Neural progenitor cell (in vitro differentiated cells): ENCODE data around the gene SCN8A. TPM values are rescaled to one million over a fixed set of nuclear protein-coding genes. Genes with fewer than 3 reads are reported as not detected.

Experiments used
- DNase-seq: peaks from one replicate; pipeline ENCODE4 v3.0.0-alpha.2; 2016; ENCODE audit warnings: low spot score
- H2AFZ ChIP-seq: fragments of 200-600 bp; sonication (generic); replicated peaks from 2 replicates; pipeline ENCODE4 v1.6.1; 2016; ENCODE audit warnings: antibody characterized with exemption
- H3F3A ChIP-seq: fragments of 200-600 bp; sonication (generic); 2 replicates; pipeline ENCODE4 v1.6.1; 2016; ENCODE audit warnings: antibody characterized with exemption, low read depth
- H3K27ac ChIP-seq: fragments of 200-600 bp; sonication (generic); 2 replicates; pipeline ENCODE4 v1.5.1; 2016; ENCODE audit warnings: mild to moderate bottlenecking
- H3K27me3 ChIP-seq: fragments of 200-600 bp; sonication (generic); 2 replicates; pipeline ENCODE4 v1.6.1; 2016; ENCODE audit warnings: mild to moderate bottlenecking, moderate library complexity
- H3K36me3 ChIP-seq: fragments of 200-600 bp; sonication (generic); 2 replicates; pipeline ENCODE4 v1.5.1; 2016
- H3K4me1 ChIP-seq: fragments of 200-600 bp; sonication (generic); 2 replicates; pipeline ENCODE4 v1.6.1; 2016; ENCODE audit warnings: mixed run types
- H3K4me2 ChIP-seq: fragments of 200-600 bp; sonication (generic); 2 replicates; pipeline ENCODE4 v1.6.1; 2016
- H3K4me3 ChIP-seq: fragments of 200-600 bp; sonication (generic); 2 replicates; pipeline ENCODE4 v1.5.1; 2016
- H3K79me2 ChIP-seq: fragments of 200-600 bp; sonication (generic); 2 replicates; pipeline ENCODE4 v1.6.1; 2016; ENCODE audit warnings: low read depth
- H3K9ac ChIP-seq: fragments of 200-600 bp; sonication (generic); 2 replicates; pipeline ENCODE4 v1.6.1; 2016
- H3K9me3 ChIP-seq: fragments of 200-600 bp; sonication (generic); 2 replicates; pipeline ENCODE4 v1.5.1; 2016; ENCODE audit warnings: low read depth
- H4K20me1 ChIP-seq: fragments of 200-600 bp; sonication (generic); 2 replicates; pipeline ENCODE4 v1.6.1; 2016; ENCODE audit warnings: low read depth
- H3K27ac Mint-ChIP-seq: 3 replicates; pipeline ENCODE4 v1.8.0; 2021; ENCODE audit warnings: mixed read lengths
- H3K27me3 Mint-ChIP-seq: 2 replicates; pipeline ENCODE4 v1.8.0; 2022; ENCODE audit warnings: low read depth, mild to moderate bottlenecking, inconsistent platforms, moderate library complexity, mixed read lengths; ENCODE audit not compliant: insufficient read depth
- H3K36me3 Mint-ChIP-seq: 3 replicates; pipeline ENCODE4 v1.8.0; 2021; ENCODE audit warnings: mixed read lengths
- H3K4me1 Mint-ChIP-seq: 3 replicates; pipeline ENCODE4 v1.8.0; 2021; ENCODE audit warnings: mixed read lengths
- H3K4me3 Mint-ChIP-seq: 3 replicates; pipeline ENCODE4 v1.8.0; 2021; ENCODE audit warnings: mild to moderate bottlenecking, moderate library complexity, mixed read lengths
- H3K9me3 Mint-ChIP-seq: 3 replicates; pipeline ENCODE4 v1.8.0; 2020; ENCODE audit warnings: mixed read lengths
- EZH2 ChIP-seq: fragments of 200-600 bp; sonication (generic); IDR thresholded peaks from 2 replicates; pipeline ENCODE4 v1.6.1; 2017; ENCODE audit warnings: antibody characterized with exemption, mild to moderate bottlenecking, moderate library complexity
- EZH2phosphoT487 ChIP-seq: fragments of 200-600 bp; sonication (generic); IDR thresholded peaks from 2 replicates; pipeline ENCODE4 v1.6.1; 2017; ENCODE audit warnings: antibody characterized with exemption
- total RNA-seq: library from RNA; depleted of rRNA; stranded (reverse); fragments of >200 nt; gene quantifications from 2 replicates; pipeline ENCODE4 v1.2.3, GENCODE V29; 2015; ENCODE audit warnings: low replicate concordance
- TF ChIP-seq, protein P1 (sequence below): fragments of 200-600 bp; sonication (generic); IDR thresholded peaks from 2 replicates; pipeline ENCODE4 v1.5.1; 2017; ENCODE audit warnings: antibody characterized with exemption, mild to moderate bottlenecking

SCN8A gene
- total RNA-seq, 1 donor from 2014 or later = 14.2 TPM

- Mint-ChIP-seq H3K36me3 (no peaks in the 10 kb centered on the region), H3K4me1 (peaks cover 27% of the 10 kb centered on the region), H3K27me3 (peaks cover 22% of the 10 kb centered on the region), H3K27ac (no peak overlapping the region), H3K4me3 (peak overlapping the region; percentile 39), H3K9me3 (no peaks in the 10 kb centered on the region)
- peaks cover 5% of the 10 kb centered on the region for H3K4me1 ChIP-seq
- no peaks in the 10 kb centered on the region for H3K36me3 ChIP-seq
- H4K20me1 ChIP-seq = peaks cover 21% of the 10 kb centered on the region
- no peak overlapping the region for H3K27ac ChIP-seq
- no peak for DNase-seq
- peaks cover 16% of the 10 kb centered on the region for H3K27me3 ChIP-seq
- no peak for TF ChIP-seq EZH2
- no peak for TF ChIP-seq EZH2phosphoT487
- TF ChIP-seq, protein P1, sequence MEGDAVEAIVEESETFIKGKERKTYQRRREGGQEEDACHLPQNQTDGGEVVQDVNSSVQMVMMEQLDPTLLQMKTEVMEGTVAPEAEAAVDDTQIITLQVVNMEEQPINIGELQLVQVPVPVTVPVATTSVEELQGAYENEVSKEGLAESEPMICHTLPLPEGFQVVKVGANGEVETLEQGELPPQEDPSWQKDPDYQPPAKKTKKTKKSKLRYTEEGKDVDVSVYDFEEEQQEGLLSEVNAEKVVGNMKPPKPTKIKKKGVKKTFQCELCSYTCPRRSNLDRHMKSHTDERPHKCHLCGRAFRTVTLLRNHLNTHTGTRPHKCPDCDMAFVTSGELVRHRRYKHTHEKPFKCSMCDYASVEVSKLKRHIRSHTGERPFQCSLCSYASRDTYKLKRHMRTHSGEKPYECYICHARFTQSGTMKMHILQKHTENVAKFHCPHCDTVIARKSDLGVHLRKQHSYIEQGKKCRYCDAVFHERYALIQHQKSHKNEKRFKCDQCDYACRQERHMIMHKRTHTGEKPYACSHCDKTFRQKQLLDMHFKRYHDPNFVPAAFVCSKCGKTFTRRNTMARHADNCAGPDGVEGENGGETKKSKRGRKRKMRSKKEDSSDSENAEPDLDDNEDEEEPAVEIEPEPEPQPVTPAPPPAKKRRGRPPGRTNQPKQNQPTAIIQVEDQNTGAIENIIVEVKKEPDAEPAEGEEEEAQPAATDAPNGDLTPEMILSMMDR = no peak
- peaks cover 20% of the 10 kb centered on the region for H3K79me2 ChIP-seq
- no peaks in the 10 kb centered on the region for H3K9me3 ChIP-seq
- H3F3A ChIP-seq = peaks cover 20% of the 10 kb centered on the region
- H3K4me2 ChIP-seq = no peak overlapping the region
- H2AFZ ChIP-seq = no peak overlapping the region
- no peak overlapping the region for H3K9ac ChIP-seq
- no peak overlapping the region for H3K4me3 ChIP-seq
These were observed 2.0 kb upstream of the SCN8A start for GRCh38 chr12:51589060-51589459.

DNA sequence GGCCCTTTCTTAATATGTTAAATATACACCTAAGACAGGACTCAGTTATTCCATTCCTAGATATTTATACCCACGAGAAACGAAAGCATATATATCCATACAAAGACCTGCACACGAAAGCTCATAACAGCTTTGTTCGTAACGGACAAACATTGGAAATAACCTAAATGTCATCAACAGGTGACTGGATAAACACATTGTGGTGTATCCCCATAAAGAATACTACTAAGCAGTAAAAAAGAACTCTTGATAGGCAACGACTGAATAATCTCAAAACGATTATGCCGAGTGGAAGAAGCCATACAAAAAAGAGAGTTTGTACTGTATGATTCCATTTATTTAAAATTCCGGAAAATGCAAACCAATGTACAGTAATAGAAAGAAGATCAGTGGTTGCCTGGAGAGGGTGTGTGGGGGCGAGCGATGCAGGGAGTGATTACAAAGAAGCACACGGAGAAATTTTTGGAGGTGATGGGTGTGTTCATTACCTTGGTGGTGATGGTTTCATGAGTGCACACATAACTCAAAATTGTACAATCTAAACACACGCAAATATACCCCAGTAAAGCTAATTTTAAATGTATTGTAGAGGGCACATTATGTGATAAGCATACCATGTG is 1.4 kb upstream of the SCN8A start:
- no peak for DNase-seq
- H3K9ac ChIP-seq = no peak overlapping the region
- peaks cover 20% of the 10 kb centered on the region for H3F3A ChIP-seq
- no peak overlapping the region for H2AFZ ChIP-seq
- no peak overlapping the region for H3K27ac ChIP-seq
- H3K9me3 Mint-ChIP-seq = no peaks in the 10 kb centered on the region
- H3K4me3 ChIP-seq = no peak overlapping the region
- no peaks in the 10 kb centered on the region for H3K36me3 ChIP-seq
- no peak overlapping the region for H3K27ac Mint-ChIP-seq
- H3K79me2 ChIP-seq = peaks cover 26% of the 10 kb centered on the region
- peaks cover 5% of the 10 kb centered on the region for H3K4me1 ChIP-seq
- no peaks in the 10 kb centered on the region for H3K9me3 ChIP-seq
- peaks cover 22% of the 10 kb centered on the region for H3K27me3 Mint-ChIP-seq
- peak overlapping the region; percentile 93 for H3K4me3 Mint-ChIP-seq
- peaks cover 16% of the 10 kb centered on the region for H3K27me3 ChIP-seq
- no peak overlapping the region for H3K4me2 ChIP-seq
- H3K36me3 Mint-ChIP-seq = no peaks in the 10 kb centered on the region
- peaks cover 28% of the 10 kb centered on the region for H4K20me1 ChIP-seq
- TF ChIP-seq EZH2phosphoT487 (no peak), EZH2 (no peak)
- TF ChIP-seq, protein P1 = no peak
- peaks cover 27% of the 10 kb centered on the region for H3K4me1 Mint-ChIP-seq

DNA sequence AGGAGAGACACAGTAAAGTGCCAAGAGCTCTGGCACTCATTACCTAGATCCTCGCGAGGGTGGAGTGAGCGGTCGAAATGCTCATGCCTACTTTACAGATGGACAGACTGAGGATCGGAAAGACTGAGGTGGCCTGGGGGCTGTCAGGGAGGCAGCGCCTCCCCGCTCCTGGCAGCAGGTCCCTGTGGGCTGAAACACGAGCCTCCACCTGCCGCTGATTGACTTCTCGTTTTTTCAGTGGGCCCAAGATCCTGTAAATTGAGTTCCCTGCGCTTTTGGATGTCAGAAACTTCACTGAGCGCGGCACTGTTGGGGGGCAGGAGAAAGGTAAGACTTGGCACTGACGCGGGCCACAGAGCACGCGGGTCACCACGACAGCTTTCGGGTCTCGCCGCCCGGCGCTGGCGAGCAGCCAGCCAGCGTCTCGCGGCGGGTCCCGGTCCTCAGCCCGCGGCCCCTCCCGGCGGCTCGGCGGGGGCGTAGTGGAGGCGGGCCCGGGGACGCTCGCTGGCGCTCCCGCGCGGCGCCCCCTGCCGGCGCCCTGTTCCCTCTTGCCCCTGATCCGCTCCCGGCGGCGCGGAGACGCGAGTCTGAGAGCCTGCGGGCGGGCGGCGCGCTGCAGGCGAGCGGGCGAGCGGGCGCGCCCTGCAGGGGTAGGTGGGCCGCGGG is 552 bp upstream of the SCN8A start:
- Histone ChIP-seq H4K20me1 (peaks cover 36% of the 10 kb centered on the region), H3K79me2 (peaks cover 34% of the 10 kb centered on the region), H3K27ac (no peak overlapping the region), H3K9ac (no peak overlapping the region), H2AFZ (peak overlapping the region; percentile 90), H3K4me3 (peak overlapping the region; percentile 63), H3K27me3 (peaks cover 16% of the 10 kb centered on the region), H3K36me3 (no peaks in the 10 kb centered on the region), H3K4me2 (peak overlapping the region; percentile 87), H3K9me3 (no peaks in the 10 kb centered on the region), H3K4me1 (peaks cover 5% of the 10 kb centered on the region), H3F3A (peaks cover 20% of the 10 kb centered on the region)
- Mint-ChIP-seq H3K9me3 (no peaks in the 10 kb centered on the region), H3K4me3 (peak overlapping the region; percentile 93), H3K36me3 (no peaks in the 10 kb centered on the region), H3K4me1 (peaks cover 33% of the 10 kb centered on the region), H3K27ac (peak overlapping the region; percentile 88), H3K27me3 (peaks cover 22% of the 10 kb centered on the region)
- DNase-seq = peak; percentile 98
- no peak for TF ChIP-seq EZH2phosphoT487
- TF ChIP-seq, protein P1 = peak; percentile 55
- TF ChIP-seq EZH2 = no peak
